ENCODE results near the gene DAG1.

- TF ChIP-seq POLR2AphosphoS5 (IDR thresholded peaks at IDR 0.05; ENCODE audit: low read depth, low read length) (no peak), ELF1 (IDR thresholded peaks at IDR 0.05) (no peak), MAX (IDR thresholded peaks at IDR 0.05; ENCODE audit: low read depth) (no peak), SIN3A (IDR thresholded peaks at IDR 0.05; ENCODE audit: borderline replicate concordance, low read depth, low read length) (no peak), EZH2phosphoT487 (IDR thresholded peaks at IDR 0.05; ENCODE audit: borderline replicate concordance, low read depth) (no peak), TEAD4 (IDR thresholded peaks at IDR 0.05; ENCODE audit: borderline replicate concordance, insufficient read depth) (no peak), GABPA (IDR thresholded peaks at IDR 0.05; ENCODE audit: low read depth) (no peak), CHD2 (IDR thresholded peaks at IDR 0.05; ENCODE audit: low read length, partially characterized antibody) (no peak), RFX5 (IDR thresholded peaks at IDR 0.05; ENCODE audit: low read length) (no peak)
- TF ChIP-seq, protein P1, sequence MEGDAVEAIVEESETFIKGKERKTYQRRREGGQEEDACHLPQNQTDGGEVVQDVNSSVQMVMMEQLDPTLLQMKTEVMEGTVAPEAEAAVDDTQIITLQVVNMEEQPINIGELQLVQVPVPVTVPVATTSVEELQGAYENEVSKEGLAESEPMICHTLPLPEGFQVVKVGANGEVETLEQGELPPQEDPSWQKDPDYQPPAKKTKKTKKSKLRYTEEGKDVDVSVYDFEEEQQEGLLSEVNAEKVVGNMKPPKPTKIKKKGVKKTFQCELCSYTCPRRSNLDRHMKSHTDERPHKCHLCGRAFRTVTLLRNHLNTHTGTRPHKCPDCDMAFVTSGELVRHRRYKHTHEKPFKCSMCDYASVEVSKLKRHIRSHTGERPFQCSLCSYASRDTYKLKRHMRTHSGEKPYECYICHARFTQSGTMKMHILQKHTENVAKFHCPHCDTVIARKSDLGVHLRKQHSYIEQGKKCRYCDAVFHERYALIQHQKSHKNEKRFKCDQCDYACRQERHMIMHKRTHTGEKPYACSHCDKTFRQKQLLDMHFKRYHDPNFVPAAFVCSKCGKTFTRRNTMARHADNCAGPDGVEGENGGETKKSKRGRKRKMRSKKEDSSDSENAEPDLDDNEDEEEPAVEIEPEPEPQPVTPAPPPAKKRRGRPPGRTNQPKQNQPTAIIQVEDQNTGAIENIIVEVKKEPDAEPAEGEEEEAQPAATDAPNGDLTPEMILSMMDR (IDR thresholded peaks at IDR 0.05): no peak
Observed at GRCh38 chr3:49531715-49532114, 61.6 kb downstream of the DAG1 start.

Measured in SK-N-SH (cell line).